ENCODE measurements around the gene FRMD4B.

- TF ChIP-seq CTCF (IDR thresholded peaks at IDR 0.05; ENCODE audit: insufficient read depth, low read length) (no peak), REST (IDR thresholded peaks at IDR 0.05; ENCODE audit: insufficient replicate concordance, low read depth) (no peak), POLR2AphosphoS5 (IDR thresholded peaks at IDR 0.05; ENCODE audit: low read depth) (no peak)
These were observed 95.5 kb downstream of the FRMD4B start for GRCh38 chr3:69290430-69290829.
